H9 (cell line): ENCODE data around the gene LINC00632. TPM values are rescaled to one million over a fixed set of nuclear protein-coding genes. Genes with fewer than 3 reads are reported as not detected.

Source experiments
- DNase-seq: peaks from one replicate; pipeline ENCODE4 v3.0.0-alpha.2; 2017
- H2AFZ ChIP-seq: one replicate; pipeline ENCODE4 v1.6.1; 2013; ENCODE audit warnings: mild to moderate bottlenecking, low read length, control low read depth, moderate library complexity
- H2AK5ac ChIP-seq: 2 replicates; pipeline ENCODE4 v1.6.1; 2013; ENCODE audit warnings: low read length, control low read depth, mixed read lengths; ENCODE audit not compliant: insufficient read length
- H2BK120ac ChIP-seq: one replicate; pipeline ENCODE4 v1.6.1; 2013; ENCODE audit warnings: low read depth, mild to moderate bottlenecking, low read length, control low read depth, inconsistent platforms; ENCODE audit not compliant: poor library complexity, severe bottlenecking
- H2BK12ac ChIP-seq: 2 replicates; pipeline ENCODE4 v1.6.1; 2013; ENCODE audit warnings: low read length, control low read depth, mixed read lengths, low read depth; ENCODE audit not compliant: insufficient read length
- H2BK15ac ChIP-seq: 2 replicates; pipeline ENCODE4 v1.6.1; 2013; ENCODE audit warnings: low read depth, low read length, control low read depth
- H2BK20ac ChIP-seq: one replicate; pipeline ENCODE4 v1.6.1; 2013; ENCODE audit warnings: low read depth, mild to moderate bottlenecking, low read length, control low read depth, inconsistent platforms; ENCODE audit not compliant: poor library complexity, severe bottlenecking
- H2BK5ac ChIP-seq: 2 replicates; pipeline ENCODE4 v1.6.1; 2013; ENCODE audit warnings: low read length, control low read depth, mixed read lengths; ENCODE audit not compliant: insufficient read length
- H3K14ac ChIP-seq: 2 replicates; pipeline ENCODE4 v1.6.1; 2013; ENCODE audit warnings: low read length, control low read depth; ENCODE audit not compliant: insufficient read depth
- H3K18ac ChIP-seq: 2 replicates; pipeline ENCODE4 v1.6.1; 2013; ENCODE audit warnings: low read depth, mild to moderate bottlenecking, mixed read lengths, low read length, control low read depth; ENCODE audit not compliant: insufficient read length
- H3K23ac ChIP-seq: 2 replicates; pipeline ENCODE4 v1.6.1; 2013; ENCODE audit warnings: low read length, control low read depth, mixed read lengths, low read depth; ENCODE audit not compliant: insufficient read length
- H3K23me2 ChIP-seq: 2 replicates; pipeline ENCODE4 v1.6.1; 2013; ENCODE audit warnings: low read depth, mild to moderate bottlenecking, mixed read lengths, low read length, control low read depth; ENCODE audit not compliant: insufficient read length, poor library complexity, severe bottlenecking
- H3K27ac ChIP-seq: 2 replicates; pipeline ENCODE4 v1.5.1; 2013; ENCODE audit warnings: low read length, control low read depth, mixed read lengths, low read depth; ENCODE audit not compliant: insufficient read length
- H3K27me3 ChIP-seq: 2 replicates; pipeline ENCODE4 v1.6.1; 2013; ENCODE audit warnings: low read length, control low read depth, inconsistent platforms; ENCODE audit not compliant: insufficient read depth
- H3K4ac ChIP-seq: 2 replicates; pipeline ENCODE4 v1.6.1; 2013; ENCODE audit warnings: low read depth, mild to moderate bottlenecking, control low read depth, inconsistent platforms, low read length, moderate library complexity
- H3K4me1 ChIP-seq: 2 replicates; pipeline ENCODE4 v1.6.1; 2013; ENCODE audit warnings: low read length, control low read depth, inconsistent platforms; ENCODE audit not compliant: insufficient read depth
- H3K4me2 ChIP-seq: 2 replicates; pipeline ENCODE4 v1.6.1; 2013; ENCODE audit warnings: low read length, control low read depth, mixed read lengths; ENCODE audit not compliant: insufficient read length, insufficient read depth
- H3K56ac ChIP-seq: 2 replicates; pipeline ENCODE4 v1.6.1; 2013; ENCODE audit warnings: low read depth, mild to moderate bottlenecking, mixed read lengths, low read length, control low read depth; ENCODE audit not compliant: insufficient read length
- H3K79me1 ChIP-seq: 2 replicates; pipeline ENCODE4 v1.6.1; 2013; ENCODE audit warnings: low read depth, mild to moderate bottlenecking, moderate library complexity, low read length, control low read depth, inconsistent platforms; ENCODE audit not compliant: insufficient read depth, poor library complexity, severe bottlenecking
- H3K79me2 ChIP-seq: 2 replicates; pipeline ENCODE4 v1.6.1; 2013; ENCODE audit warnings: low read length, control low read depth, inconsistent platforms; ENCODE audit not compliant: insufficient read depth
- H3K9ac ChIP-seq: 2 replicates; pipeline ENCODE4 v1.6.1; 2013; ENCODE audit warnings: low read length, control low read depth, mixed read lengths; ENCODE audit not compliant: insufficient read length; ENCODE audit errors: extremely low read depth
- H3K9me3 ChIP-seq: one replicate; pipeline ENCODE4 v1.6.1; 2013; ENCODE audit warnings: low read depth, low read length, inconsistent platforms; ENCODE audit not compliant: control insufficient read depth
- H3T11ph ChIP-seq: one replicate; pipeline ENCODE4 v1.6.1; 2013; ENCODE audit warnings: mild to moderate bottlenecking, low read length, control low read depth, inconsistent platforms
- H4K20me1 ChIP-seq: one replicate; pipeline ENCODE4 v1.6.1; 2013; ENCODE audit not compliant: control insufficient read depth, insufficient read length, insufficient read depth
- H4K5ac ChIP-seq: 2 replicates; pipeline ENCODE4 v1.6.1; 2013; ENCODE audit warnings: low read depth, mild to moderate bottlenecking, mixed read lengths, low read length, control low read depth; ENCODE audit not compliant: insufficient read length
- H4K8ac ChIP-seq: replicated peaks from 2 replicates; pipeline ENCODE4 v1.6.1; 2013; ENCODE audit warnings: low read length, control low read depth, mixed read lengths, low read depth; ENCODE audit not compliant: insufficient read length
- H4K91ac ChIP-seq: 2 replicates; pipeline ENCODE4 v1.6.1; 2013; ENCODE audit warnings: low read depth, mild to moderate bottlenecking, moderate library complexity, mixed read lengths, low read length, control low read depth; ENCODE audit not compliant: insufficient read length
- H3K27ac Mint-ChIP-seq, 3 experiments: 2 replicates in 2 of 3; 3 replicates in 1 of 3; pipeline ENCODE4 v1.8.0; 2020 to 2021; ENCODE audit warnings: mixed read lengths in 3 of 3, mild to moderate bottlenecking in 1 of 3, moderate library complexity in 1 of 3
- H3K27me3 Mint-ChIP-seq: 2 replicates; pipeline ENCODE4 v1.8.0; 2021; ENCODE audit warnings: low read depth, mild to moderate bottlenecking, moderate library complexity, mixed read lengths
- H3K36me3 Mint-ChIP-seq, 3 experiments: 2 replicates in 2 of 3; 3 replicates in 1 of 3; pipeline ENCODE4 v1.8.0; 2020 to 2021; ENCODE audit warnings: low read depth in 3 of 3, mixed read lengths in 3 of 3; ENCODE audit not compliant: insufficient read depth in 1 of 3
- H3K4me1 Mint-ChIP-seq, 2 experiments: 2 replicates each; pipeline ENCODE4 v1.8.0; 2020; ENCODE audit warnings: mixed read lengths in 2 of 2
- H3K4me3 Mint-ChIP-seq, 2 experiments: 2 replicates in 1 of 2; 3 replicates in 1 of 2; pipeline ENCODE4 v1.8.0; 2020 to 2021; ENCODE audit warnings: mild to moderate bottlenecking in 2 of 2, mixed read lengths in 2 of 2, moderate library complexity in 1 of 2
- H3K9me3 Mint-ChIP-seq, 2 experiments: 2 replicates in 1 of 2; 3 replicates in 1 of 2; pipeline ENCODE4 v1.8.0; 2020; ENCODE audit warnings: mild to moderate bottlenecking in 2 of 2, mixed read lengths in 2 of 2, moderate library complexity in 1 of 2
- CTCF ChIP-seq: fragments of 200-600 bp; sonication (generic); conservative IDR thresholded peaks from 3 replicates; pipeline ENCODE4 v1.8.0; 2021; ENCODE audit warnings: antibody characterized with exemption, mild to moderate bottlenecking
- WGBS: extraction: QIAGEN DNeasy Blood & Tissue Kit; methylation state at CpG from one replicate; pipeline ENCODE4 v1.1.7; 2013; ENCODE audit warnings: missing lambda C conversion rate, low lambda C conversion rate, mixed read lengths; ENCODE audit not compliant: insufficient read length; ENCODE audit errors: extremely low coverage; 5-methylcytosine and 5-hydroxymethylcytosine counted together
- total RNA-seq: library from RNA; stranded (reverse); gene quantifications from 2 replicates; pipeline ENCODE4 v1.2.1, GENCODE V29; 2021

Gene LINC00632
- total RNA-seq, 1 experiment from 2014 or later, result 46.3 TPM

DNA sequence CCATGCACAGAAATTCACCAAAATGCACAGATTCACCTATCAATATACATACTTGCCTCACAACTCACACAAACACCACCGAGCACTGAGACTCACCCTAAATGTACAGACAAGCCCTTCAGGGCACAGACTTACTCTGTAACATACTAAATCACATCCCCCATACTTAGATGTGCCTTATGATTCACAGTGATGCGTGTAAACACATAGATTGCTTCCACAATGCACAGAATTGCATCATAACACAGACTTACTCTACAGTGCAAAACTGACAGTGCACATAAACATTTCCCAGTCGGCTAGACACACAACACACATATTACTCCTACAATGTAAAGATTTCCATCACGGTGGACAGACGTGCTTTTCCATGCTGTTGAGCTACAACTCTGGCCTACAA lies 6.2 kb downstream of the LINC00632 start:
- Histone ChIP-seq H4K91ac (no peak overlapping the region), H3K56ac (no peak overlapping the region), H3K4ac (no peak overlapping the region), H2AK5ac (no peak overlapping the region), H3K9me3 (peaks cover 5% of the 10 kb centered on the region), H3K18ac (no peak overlapping the region), H4K20me1 (no peaks in the 10 kb centered on the region), H3K23ac (no peak overlapping the region), H3K9ac (no peak overlapping the region), H3K4me2 (no peak overlapping the region), H3K4me1 (no peaks in the 10 kb centered on the region; the same call in 1 of the 2 replicates), H3K27me3 (no peaks in the 10 kb centered on the region), H2BK120ac (no peak overlapping the region), H2BK20ac (no peak overlapping the region), H4K5ac (no peak overlapping the region), H3K14ac (no peak overlapping the region), H4K8ac (no peak overlapping the region), H3K27ac (no peak overlapping the region), H2AFZ (no peak overlapping the region), H3T11ph (no peak overlapping the region), H2BK15ac (no peak overlapping the region), H2BK12ac (no peak overlapping the region), H3K79me1 (no peaks in the 10 kb centered on the region), H2BK5ac (no peak overlapping the region), H3K79me2 (no peaks in the 10 kb centered on the region), H3K23me2 (no peaks in the 10 kb centered on the region)
- Mint-ChIP-seq H3K27ac (no peak overlapping the region), H3K36me3 (peaks cover 0 to 7% (median 0%) of the 10 kb centered on the region in 3 experiments; a peak in 2 of 7 replicates), H3K4me3 (no peak overlapping the region), H3K9me3 (peaks cover 0 to 10% of the 10 kb centered on the region in 2 experiments; a peak in 3 of 5 replicates), H3K4me1 (peaks cover 5 to 6% of the 10 kb centered on the region in 2 experiments), H3K27me3 (no peaks in the 10 kb centered on the region)
- no peak for TF ChIP-seq CTCF
- DNase-seq, result no peak
- WGBS, result no CpG with 5 or more reads among the region's 5 CpGs
